ENCODE results near the gene TRPV4. TPM values are rescaled to one million over a fixed set of nuclear protein-coding genes. Genes with fewer than 3 reads are reported as not detected.
A peak's percentile ranks its signal among the peaks of the same experiment; 100 is the strongest.

Gene TRPV4
- total RNA-seq, 1 donor from 2014 or later, result 0.75 TPM

- Mint-ChIP-seq H3K27me3 (ENCODE audit: low read depth, unreplicated experiment) (no peaks in the 10 kb centered on the region), H3K4me3 (ENCODE audit: unreplicated experiment) (no peak overlapping the region), H3K4me1 (ENCODE audit: low read depth, unreplicated experiment) (peaks cover 20% of the 10 kb centered on the region), H3K9me3 (ENCODE audit: unreplicated experiment) (no peaks in the 10 kb centered on the region), H3K27ac (ENCODE audit: unreplicated experiment) (no peak overlapping the region), H3K36me3 (ENCODE audit: low read depth, unreplicated experiment) (no peaks in the 10 kb centered on the region)
- TF ChIP-seq EZH2 (IDR thresholded peaks at IDR 0.05; ENCODE audit: insufficient read depth, low read length), result no peak
- TF ChIP-seq, protein P1, sequence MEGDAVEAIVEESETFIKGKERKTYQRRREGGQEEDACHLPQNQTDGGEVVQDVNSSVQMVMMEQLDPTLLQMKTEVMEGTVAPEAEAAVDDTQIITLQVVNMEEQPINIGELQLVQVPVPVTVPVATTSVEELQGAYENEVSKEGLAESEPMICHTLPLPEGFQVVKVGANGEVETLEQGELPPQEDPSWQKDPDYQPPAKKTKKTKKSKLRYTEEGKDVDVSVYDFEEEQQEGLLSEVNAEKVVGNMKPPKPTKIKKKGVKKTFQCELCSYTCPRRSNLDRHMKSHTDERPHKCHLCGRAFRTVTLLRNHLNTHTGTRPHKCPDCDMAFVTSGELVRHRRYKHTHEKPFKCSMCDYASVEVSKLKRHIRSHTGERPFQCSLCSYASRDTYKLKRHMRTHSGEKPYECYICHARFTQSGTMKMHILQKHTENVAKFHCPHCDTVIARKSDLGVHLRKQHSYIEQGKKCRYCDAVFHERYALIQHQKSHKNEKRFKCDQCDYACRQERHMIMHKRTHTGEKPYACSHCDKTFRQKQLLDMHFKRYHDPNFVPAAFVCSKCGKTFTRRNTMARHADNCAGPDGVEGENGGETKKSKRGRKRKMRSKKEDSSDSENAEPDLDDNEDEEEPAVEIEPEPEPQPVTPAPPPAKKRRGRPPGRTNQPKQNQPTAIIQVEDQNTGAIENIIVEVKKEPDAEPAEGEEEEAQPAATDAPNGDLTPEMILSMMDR (IDR thresholded peaks at IDR 0.05; ENCODE audit: insufficient read depth, low read depth, low read length), result no peak
- Histone ChIP-seq H3K27me3 (ENCODE audit: insufficient read depth, low read length) (no peaks in the 10 kb centered on the region), H3K79me2 (ENCODE audit: insufficient read depth, low read length) (peaks cover 73% of the 10 kb centered on the region), H3K9ac (ENCODE audit: low read length) (no peak overlapping the region), H3K36me3 (ENCODE audit: insufficient read depth, low read length) (no peaks in the 10 kb centered on the region), H3K4me3 (ENCODE audit: insufficient read depth, low read depth, low read length) (no peak overlapping the region), H3K4me2 (ENCODE audit: low read length) (no peak overlapping the region), H3K9me3 (ENCODE audit: insufficient read depth, low read depth, low read length) (no peaks in the 10 kb centered on the region), H2AFZ (ENCODE audit: low read depth, low read length) (no peak overlapping the region), H4K20me1 (ENCODE audit: insufficient read depth, low read length) (peaks cover 79% of the 10 kb centered on the region), H3K4me1 (ENCODE audit: insufficient read depth, low read length) (peaks cover 17% of the 10 kb centered on the region), H3K27ac (ENCODE audit: low read depth, low read length) (no peak overlapping the region)
- no peak for FAIRE-seq
- DNase-seq (ENCODE audit: low read depth), result no peak
Measured at GRCh38 chr12:109873653-109874052, 40.5 kb upstream of the TRPV4 start.

- peaks cover 65% of the 10 kb centered on the region for H3K79me2 ChIP-seq (ENCODE audit: insufficient read depth, low read length)
- FAIRE-seq, result no peak
- no peak for DNase-seq (ENCODE audit: low read depth)
Measured at GRCh38 chr12:109871668-109872314, 38.6 kb upstream of the TRPV4 start.

DNA sequence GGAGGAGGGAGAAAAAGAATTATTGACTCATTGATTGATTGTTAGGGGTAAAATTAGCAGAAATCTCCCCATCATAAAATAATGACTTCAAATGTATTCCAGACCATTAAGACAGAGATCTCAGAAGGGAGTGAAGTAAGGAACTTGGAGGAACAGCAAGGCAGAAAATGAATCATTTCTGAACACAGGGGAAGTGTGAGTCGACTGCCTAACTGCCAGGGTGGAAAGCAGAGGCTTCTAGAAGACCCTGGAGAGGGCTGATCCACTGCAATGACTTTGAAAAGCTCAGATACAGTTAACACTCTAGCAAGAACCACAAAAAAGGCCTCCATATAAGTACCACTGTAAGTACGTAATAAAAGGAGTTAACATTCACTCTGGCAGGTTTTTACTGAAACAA lies 37.5 kb upstream of the TRPV4 start:
- Mint-ChIP-seq H3K9me3 (ENCODE audit: unreplicated experiment) (no peaks in the 10 kb centered on the region), H3K4me3 (ENCODE audit: unreplicated experiment) (no peak overlapping the region), H3K27me3 (ENCODE audit: low read depth, unreplicated experiment) (no peaks in the 10 kb centered on the region), H3K4me1 (ENCODE audit: low read depth, unreplicated experiment) (peaks cover 13% of the 10 kb centered on the region), H3K36me3 (ENCODE audit: low read depth, unreplicated experiment) (no peaks in the 10 kb centered on the region), H3K27ac (ENCODE audit: unreplicated experiment) (peak overlapping the region; percentile 75)
- peaks cover 74% of the 10 kb centered on the region for H4K20me1 ChIP-seq (ENCODE audit: insufficient read depth, low read length)
- H3K79me2 ChIP-seq (ENCODE audit: insufficient read depth, low read length), result peaks cover 64% of the 10 kb centered on the region
- no peaks in the 10 kb centered on the region for H3K36me3 ChIP-seq (ENCODE audit: insufficient read depth, low read length)
- H2AFZ ChIP-seq (ENCODE audit: low read depth, low read length), result no peak overlapping the region
- TF ChIP-seq, protein P1 (IDR thresholded peaks at IDR 0.05; ENCODE audit: insufficient read depth, low read depth, low read length), result no peak
- no peak for TF ChIP-seq EZH2 (IDR thresholded peaks at IDR 0.05; ENCODE audit: insufficient read depth, low read length)
- no peak overlapping the region for H3K4me3 ChIP-seq (ENCODE audit: insufficient read depth, low read depth, low read length)
- FAIRE-seq (no peak), DNase-seq (ENCODE audit: low read depth) (no peak)
- H3K9ac ChIP-seq (ENCODE audit: low read length), result no peak overlapping the region
- H3K9me3 ChIP-seq (ENCODE audit: insufficient read depth, low read depth, low read length), result no peaks in the 10 kb centered on the region
- H3K27ac ChIP-seq (ENCODE audit: low read depth, low read length), result no peak overlapping the region
- H3K4me2 ChIP-seq (ENCODE audit: low read length), result no peak overlapping the region
- H3K27me3 ChIP-seq (ENCODE audit: insufficient read depth, low read length), result no peaks in the 10 kb centered on the region
- peaks cover 16% of the 10 kb centered on the region for H3K4me1 ChIP-seq (ENCODE audit: insufficient read depth, low read length)

More at GRCh38 chr12:109871668-109872314, 38.6 kb upstream of the TRPV4 start:
- Histone ChIP-seq H3K4me3 (ENCODE audit: insufficient read depth, low read depth, low read length) (no peak overlapping the region), H2AFZ (ENCODE audit: low read depth, low read length) (no peak overlapping the region), H3K4me2 (ENCODE audit: low read length) (no peak overlapping the region), H3K27me3 (ENCODE audit: insufficient read depth, low read length) (no peaks in the 10 kb centered on the region), H3K4me1 (ENCODE audit: insufficient read depth, low read length) (peaks cover 16% of the 10 kb centered on the region), H3K27ac (ENCODE audit: low read depth, low read length) (no peak overlapping the region), H4K20me1 (ENCODE audit: insufficient read depth, low read length) (peaks cover 75% of the 10 kb centered on the region), H3K9me3 (ENCODE audit: insufficient read depth, low read depth, low read length) (no peaks in the 10 kb centered on the region), H3K9ac (ENCODE audit: low read length) (no peak overlapping the region), H3K36me3 (ENCODE audit: insufficient read depth, low read length) (no peaks in the 10 kb centered on the region)
- H3K4me1 Mint-ChIP-seq (ENCODE audit: low read depth, unreplicated experiment), result peaks cover 13% of the 10 kb centered on the region
- H3K9me3 Mint-ChIP-seq (ENCODE audit: unreplicated experiment), result no peaks in the 10 kb centered on the region
- H3K4me3 Mint-ChIP-seq (ENCODE audit: unreplicated experiment), result no peak overlapping the region
- no peaks in the 10 kb centered on the region for H3K36me3 Mint-ChIP-seq (ENCODE audit: low read depth, unreplicated experiment)
- TF ChIP-seq, protein P1 (IDR thresholded peaks at IDR 0.05; ENCODE audit: insufficient read depth, low read depth, low read length), result no peak
- no peak for TF ChIP-seq EZH2 (IDR thresholded peaks at IDR 0.05; ENCODE audit: insufficient read depth, low read length)
- H3K27ac Mint-ChIP-seq (ENCODE audit: unreplicated experiment), result no peak overlapping the region
- no peaks in the 10 kb centered on the region for H3K27me3 Mint-ChIP-seq (ENCODE audit: low read depth, unreplicated experiment)

Data from astrocyte (in vitro differentiated cells and primary cell).